ENCODE measurements around the gene VPS51. TPM values are rescaled to one million over a fixed set of nuclear protein-coding genes. Genes with fewer than 3 reads are reported as not detected.
A peak's percentile ranks its signal among the peaks of the same experiment; 100 is the strongest.

The VPS51 gene
- total and polyA plus RNA-seq, 2 of the 13 experiments (the other 11 are each of a cell fraction or from before 2014, with no cell fraction given), result 76.3 to 90.6 TPM

DNA sequence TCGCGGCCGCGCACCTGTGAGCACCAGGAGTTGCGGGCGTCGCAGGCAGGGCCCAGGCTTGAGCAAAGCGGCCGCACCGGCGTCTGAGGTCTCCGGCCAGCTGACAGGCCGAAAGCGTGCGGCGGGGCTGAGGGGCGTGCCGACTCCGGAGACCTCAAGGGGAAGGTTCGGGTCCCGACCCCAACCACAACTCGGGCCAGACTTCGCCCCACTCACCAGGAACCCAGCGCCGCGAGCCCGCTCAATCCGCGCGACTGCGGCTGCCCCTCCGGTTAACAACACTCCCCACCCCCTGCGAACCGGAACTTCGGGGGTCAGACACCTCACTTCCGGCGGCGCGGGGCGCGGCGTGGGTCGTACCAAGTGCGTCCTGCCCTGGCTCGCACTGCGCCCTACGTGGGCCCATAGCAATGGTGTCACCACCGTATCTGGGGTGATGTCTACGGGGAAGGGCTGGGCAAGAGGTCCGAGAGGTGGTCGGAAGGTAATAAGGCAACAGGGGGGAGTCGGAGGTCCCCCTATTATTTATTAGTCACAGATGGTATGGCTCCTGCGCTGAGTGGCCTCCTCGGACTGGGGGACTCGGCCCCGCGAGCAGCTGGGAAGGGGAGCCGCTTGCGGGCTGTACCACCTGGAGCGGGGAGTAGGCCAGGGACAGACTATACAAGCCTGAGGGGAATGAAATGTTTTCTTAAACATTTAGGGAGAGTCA is 38.4 kb downstream of the VPS51 start, which contains the start of gene SYVN1 (continued):
- TF ChIP-seq, protein P1, sequence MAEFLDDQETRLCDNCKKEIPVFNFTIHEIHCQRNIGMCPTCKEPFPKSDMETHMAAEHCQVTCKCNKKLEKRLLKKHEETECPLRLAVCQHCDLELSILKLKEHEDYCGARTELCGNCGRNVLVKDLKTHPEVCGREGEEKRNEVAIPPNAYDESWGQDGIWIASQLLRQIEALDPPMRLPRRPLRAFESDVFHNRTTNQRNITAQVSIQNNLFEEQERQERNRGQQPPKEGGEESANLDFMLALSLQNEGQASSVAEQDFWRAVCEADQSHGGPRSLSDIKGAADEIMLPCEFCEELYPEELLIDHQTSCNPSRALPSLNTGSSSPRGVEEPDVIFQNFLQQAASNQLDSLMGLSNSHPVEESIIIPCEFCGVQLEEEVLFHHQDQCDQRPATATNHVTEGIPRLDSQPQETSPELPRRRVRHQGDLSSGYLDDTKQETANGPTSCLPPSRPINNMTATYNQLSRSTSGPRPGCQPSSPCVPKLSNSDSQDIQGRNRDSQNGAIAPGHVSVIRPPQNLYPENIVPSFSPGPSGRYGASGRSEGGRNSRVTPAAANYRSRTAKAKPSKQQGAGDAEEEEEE (CRISPR knock-in tag; IDR thresholded peaks at IDR 0.05; ENCODE audit: borderline replicate concordance), result no peak
- TF ChIP-seq KLF12 (CRISPR knock-in tag; IDR thresholded peaks at IDR 0.05; ENCODE audit: borderline replicate concordance) (no peak; the same call in 1 of the 2 replicates), GTF2F1 (IDR thresholded peaks at IDR 0.05; ENCODE audit: low read length) (no peak), ZNF343 (CRISPR knock-in tag; IDR thresholded peaks at IDR 0.05) (no peak), SPEN (CRISPR knock-in tag; IDR thresholded peaks at IDR 0.05; ENCODE audit: low read depth) (peak; percentile 91), REPIN1 (CRISPR knock-in tag; IDR thresholded peaks at IDR 0.05; ENCODE audit: borderline replicate concordance, low read depth) (no peak), ARNT2 (CRISPR knock-in tag; IDR thresholded peaks at IDR 0.05; ENCODE audit: low read depth) (peak; percentile 61; the same call in 1 of the 2 replicates), ZNF232 (CRISPR knock-in tag; IDR thresholded peaks at IDR 0.05; ENCODE audit: borderline replicate concordance) (peak; percentile 38; the same call in 1 of the 2 replicates), BRD4 (CRISPR knock-in tag; IDR thresholded peaks at IDR 0.05) (peak; percentile 69), ESRRA (CRISPR knock-in tag; IDR thresholded peaks at IDR 0.05; ENCODE audit: low read depth) (peak; percentile 49; the same call in 1 of the 2 replicates), ELF1 (CRISPR knock-in tag; IDR thresholded peaks at IDR 0.05) (peak; percentile 81), DPF2 (CRISPR knock-in tag; IDR thresholded peaks at IDR 0.05; ENCODE audit: borderline replicate concordance, low read depth) (no peak), SMAD1 (CRISPR knock-in tag; IDR thresholded peaks at IDR 0.05; ENCODE audit: borderline replicate concordance, low read depth) (no peak), SCMH1 (CRISPR knock-in tag; IDR thresholded peaks at IDR 0.05; ENCODE audit: borderline replicate concordance) (no peak), ZNF550 (CRISPR knock-in tag; IDR thresholded peaks at IDR 0.05; ENCODE audit: borderline replicate concordance) (0 out of 2 replicates have a peak, but pooled peaks have one; percentile 36), ZKSCAN1 (IDR thresholded peaks at IDR 0.05; ENCODE audit: low read length) (no peak)
- TF ChIP-seq, protein P2, sequence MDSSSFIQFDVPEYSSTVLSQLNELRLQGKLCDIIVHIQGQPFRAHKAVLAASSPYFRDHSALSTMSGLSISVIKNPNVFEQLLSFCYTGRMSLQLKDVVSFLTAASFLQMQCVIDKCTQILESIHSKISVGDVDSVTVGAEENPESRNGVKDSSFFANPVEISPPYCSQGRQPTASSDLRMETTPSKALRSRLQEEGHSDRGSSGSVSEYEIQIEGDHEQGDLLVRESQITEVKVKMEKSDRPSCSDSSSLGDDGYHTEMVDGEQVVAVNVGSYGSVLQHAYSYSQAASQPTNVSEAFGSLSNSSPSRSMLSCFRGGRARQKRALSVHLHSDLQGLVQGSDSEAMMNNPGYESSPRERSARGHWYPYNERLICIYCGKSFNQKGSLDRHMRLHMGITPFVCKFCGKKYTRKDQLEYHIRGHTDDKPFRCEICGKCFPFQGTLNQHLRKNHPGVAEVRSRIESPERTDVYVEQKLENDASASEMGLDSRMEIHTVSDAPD (CRISPR knock-in tag; IDR thresholded peaks at IDR 0.05), result no peak
- TF ChIP-seq, protein P3, sequence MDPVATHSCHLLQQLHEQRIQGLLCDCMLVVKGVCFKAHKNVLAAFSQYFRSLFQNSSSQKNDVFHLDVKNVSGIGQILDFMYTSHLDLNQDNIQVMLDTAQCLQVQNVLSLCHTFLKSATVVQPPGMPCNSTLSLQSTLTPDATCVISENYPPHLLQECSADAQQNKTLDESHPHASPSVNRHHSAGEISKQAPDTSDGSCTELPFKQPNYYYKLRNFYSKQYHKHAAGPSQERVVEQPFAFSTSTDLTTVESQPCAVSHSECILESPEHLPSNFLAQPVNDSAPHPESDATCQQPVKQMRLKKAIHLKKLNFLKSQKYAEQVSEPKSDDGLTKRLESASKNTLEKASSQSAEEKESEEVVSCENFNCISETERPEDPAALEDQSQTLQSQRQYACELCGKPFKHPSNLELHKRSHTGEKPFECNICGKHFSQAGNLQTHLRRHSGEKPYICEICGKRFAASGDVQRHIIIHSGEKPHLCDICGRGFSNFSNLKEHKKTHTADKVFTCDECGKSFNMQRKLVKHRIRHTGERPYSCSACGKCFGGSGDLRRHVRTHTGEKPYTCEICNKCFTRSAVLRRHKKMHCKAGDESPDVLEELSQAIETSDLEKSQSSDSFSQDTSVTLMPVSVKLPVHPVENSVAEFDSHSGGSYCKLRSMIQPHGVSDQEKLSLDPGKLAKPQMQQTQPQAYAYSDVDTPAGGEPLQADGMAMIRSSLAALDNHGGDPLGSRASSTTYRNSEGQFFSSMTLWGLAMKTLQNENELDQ (CRISPR knock-in tag; IDR thresholded peaks at IDR 0.05; ENCODE audit: borderline replicate concordance), result peak; percentile 13; the same call in 1 of the 2 replicates
- TF ChIP-seq, protein P4, sequence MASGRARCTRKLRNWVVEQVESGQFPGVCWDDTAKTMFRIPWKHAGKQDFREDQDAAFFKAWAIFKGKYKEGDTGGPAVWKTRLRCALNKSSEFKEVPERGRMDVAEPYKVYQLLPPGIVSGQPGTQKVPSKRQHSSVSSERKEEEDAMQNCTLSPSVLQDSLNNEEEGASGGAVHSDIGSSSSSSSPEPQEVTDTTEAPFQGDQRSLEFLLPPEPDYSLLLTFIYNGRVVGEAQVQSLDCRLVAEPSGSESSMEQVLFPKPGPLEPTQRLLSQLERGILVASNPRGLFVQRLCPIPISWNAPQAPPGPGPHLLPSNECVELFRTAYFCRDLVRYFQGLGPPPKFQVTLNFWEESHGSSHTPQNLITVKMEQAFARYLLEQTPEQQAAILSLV (CRISPR knock-in tag; IDR thresholded peaks at IDR 0.05; ENCODE audit: borderline replicate concordance), result peak; percentile 64
- TF ChIP-seq, protein P5, sequence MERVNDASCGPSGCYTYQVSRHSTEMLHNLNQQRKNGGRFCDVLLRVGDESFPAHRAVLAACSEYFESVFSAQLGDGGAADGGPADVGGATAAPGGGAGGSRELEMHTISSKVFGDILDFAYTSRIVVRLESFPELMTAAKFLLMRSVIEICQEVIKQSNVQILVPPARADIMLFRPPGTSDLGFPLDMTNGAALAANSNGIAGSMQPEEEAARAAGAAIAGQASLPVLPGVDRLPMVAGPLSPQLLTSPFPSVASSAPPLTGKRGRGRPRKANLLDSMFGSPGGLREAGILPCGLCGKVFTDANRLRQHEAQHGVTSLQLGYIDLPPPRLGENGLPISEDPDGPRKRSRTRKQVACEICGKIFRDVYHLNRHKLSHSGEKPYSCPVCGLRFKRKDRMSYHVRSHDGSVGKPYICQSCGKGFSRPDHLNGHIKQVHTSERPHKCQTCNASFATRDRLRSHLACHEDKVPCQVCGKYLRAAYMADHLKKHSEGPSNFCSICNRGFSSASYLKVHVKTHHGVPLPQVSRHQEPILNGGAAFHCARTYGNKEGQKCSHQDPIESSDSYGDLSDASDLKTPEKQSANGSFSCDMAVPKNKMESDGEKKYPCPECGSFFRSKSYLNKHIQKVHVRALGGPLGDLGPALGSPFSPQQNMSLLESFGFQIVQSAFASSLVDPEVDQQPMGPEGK (CRISPR knock-in tag; IDR thresholded peaks at IDR 0.05), result peak; percentile 88
